ENCODE results near the gene ABHD3.

DNA sequence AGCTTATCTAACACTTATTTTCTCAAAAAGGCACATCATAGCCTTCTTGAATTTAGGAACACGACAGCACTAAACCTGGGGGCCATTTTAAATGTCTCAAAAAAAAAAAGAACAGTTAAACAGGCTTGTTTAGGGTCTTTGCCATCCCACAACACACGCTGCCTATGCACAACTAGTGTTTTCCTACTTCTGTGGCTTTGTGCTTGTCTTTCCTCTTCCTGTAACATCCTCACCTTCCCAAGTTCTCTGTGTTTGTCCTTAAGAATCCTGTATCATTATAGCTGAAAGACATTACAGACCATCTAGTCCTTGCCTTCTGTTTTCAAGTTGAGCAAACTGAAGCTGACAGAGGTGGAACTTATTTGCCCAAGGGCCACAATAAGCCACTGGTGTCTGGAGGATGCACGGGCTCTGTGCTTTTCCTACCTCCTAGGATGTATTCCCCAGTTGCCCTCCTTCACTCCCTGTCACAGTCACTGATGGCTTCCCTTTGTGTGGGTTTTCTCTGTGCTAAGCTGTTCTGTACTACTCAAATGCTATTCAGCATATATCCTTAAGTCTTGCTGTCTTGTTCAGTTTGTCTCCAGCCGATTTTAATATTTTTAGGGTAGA lies 69.9 kb downstream of the ABHD3 start:
- TF ChIP-seq, protein P1, sequence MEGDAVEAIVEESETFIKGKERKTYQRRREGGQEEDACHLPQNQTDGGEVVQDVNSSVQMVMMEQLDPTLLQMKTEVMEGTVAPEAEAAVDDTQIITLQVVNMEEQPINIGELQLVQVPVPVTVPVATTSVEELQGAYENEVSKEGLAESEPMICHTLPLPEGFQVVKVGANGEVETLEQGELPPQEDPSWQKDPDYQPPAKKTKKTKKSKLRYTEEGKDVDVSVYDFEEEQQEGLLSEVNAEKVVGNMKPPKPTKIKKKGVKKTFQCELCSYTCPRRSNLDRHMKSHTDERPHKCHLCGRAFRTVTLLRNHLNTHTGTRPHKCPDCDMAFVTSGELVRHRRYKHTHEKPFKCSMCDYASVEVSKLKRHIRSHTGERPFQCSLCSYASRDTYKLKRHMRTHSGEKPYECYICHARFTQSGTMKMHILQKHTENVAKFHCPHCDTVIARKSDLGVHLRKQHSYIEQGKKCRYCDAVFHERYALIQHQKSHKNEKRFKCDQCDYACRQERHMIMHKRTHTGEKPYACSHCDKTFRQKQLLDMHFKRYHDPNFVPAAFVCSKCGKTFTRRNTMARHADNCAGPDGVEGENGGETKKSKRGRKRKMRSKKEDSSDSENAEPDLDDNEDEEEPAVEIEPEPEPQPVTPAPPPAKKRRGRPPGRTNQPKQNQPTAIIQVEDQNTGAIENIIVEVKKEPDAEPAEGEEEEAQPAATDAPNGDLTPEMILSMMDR (conservative IDR thresholded peaks at IDR 0.05; ENCODE audit: low read length), result no peak
- no peak for TF ChIP-seq EZH2phosphoT487 (IDR thresholded peaks at IDR 0.05; ENCODE audit: borderline replicate concordance, low read depth, low read length)
